Transverse colon (tissue), 4 donors: Measurements from ENCODE around the gene CADM1. TPM values are rescaled to one million over a fixed set of nuclear protein-coding genes. Genes with fewer than 3 reads are reported as not detected.

Source experiments
- DNase-seq: peaks from one replicate; pipeline ENCODE4 v3.0.0-alpha.2; 2019
- H3K27ac ChIP-seq, 4 donors: fragments of 200-600 bp; sonication (generic); 2 replicates each; pipeline ENCODE4 v1.5.1; 2016 to 2018; ENCODE audit warnings: inconsistent platforms in 4 of 4
- H3K27me3 ChIP-seq: fragments of 200-600 bp; sonication (generic); 2 replicates; pipeline ENCODE4 v1.5.1; 2017; ENCODE audit warnings: inconsistent platforms
- H3K36me3 ChIP-seq, 4 donors: fragments of 200-600 bp; sonication (generic); 2 replicates each; pipeline ENCODE4 v1.5.1; 2017 to 2019; ENCODE audit warnings: inconsistent platforms in 4 of 4
- H3K4me1 ChIP-seq, 4 donors: fragments of 200-600 bp; sonication (generic); 2 replicates each; pipeline ENCODE4 v1.5.1; 2017 to 2020; ENCODE audit warnings: inconsistent platforms in 4 of 4
- H3K4me3 ChIP-seq, 4 donors: fragments of 200-600 bp; sonication (generic); 1 replicate in 1 of 4; 2 replicates in 3 of 4; pipeline versions ENCODE4 v1.5.1 to v1.6.1; 2017 to 2019; ENCODE audit warnings: inconsistent platforms in 4 of 4
- H3K9me3 ChIP-seq, 2 donors: fragments of 200-600 bp; sonication (generic); 2 replicates each; pipeline ENCODE4 v1.5.1; 2017 to 2019; ENCODE audit warnings: inconsistent platforms in 2 of 2
- EP300 ChIP-seq: sonication (generic); formaldehyde crosslinking; IDR thresholded peaks from one replicate; pipeline ENCODE4 v1.6.1; 2017; ENCODE audit warnings: antibody characterized with exemption, low read depth
- POLR2A ChIP-seq: fragments of 450-650 bp; IDR thresholded peaks from one replicate; pipeline ENCODE4 v1.6.1; 2016; ENCODE audit warnings: antibody characterized with exemption, mild to moderate bottlenecking, moderate library complexity
- POLR2AphosphoS5 ChIP-seq, 3 donors: sonication (generic); formaldehyde crosslinking; IDR thresholded peaks; one replicate each; pipeline ENCODE4 v1.6.1; 2016; ENCODE audit warnings: antibody characterized with exemption in 3 of 3
- WGBS, 2 donors: methylation state at CpG; one replicate each; pipeline ENCODE4 v1.1.5; 2018; ENCODE audit warnings: low coverage in 1 of 2; 5-methylcytosine and 5-hydroxymethylcytosine counted together
- in situ Hi-C, 4 donors: fragments of 200-750 bp; cut with MboI; loops; one replicate each; pipeline versions ENCODE4 v1.15.0 to v1.15.1; 2017; ENCODE audit warnings: low sequenced_read_pairs in 3 of 4, low pct_ligation_motif_present in 1 of 4, low pct_unique_long_range_greater_than_20kb in 1 of 4
- intact Hi-C: fragments of 100-400 bp; cut with DNase I; formaldehyde crosslinking; loops from one replicate; pipeline ENCODE4 v1.15.1; 2023; ENCODE audit warnings: low total_unique reads
- total RNA-seq, 4 donors: library from RNA; depleted of rRNA; stranded (reverse); fragments of >200 nt; gene quantifications; one replicate each; pipeline ENCODE4 v1.1.0, GENCODE V29; 2016
- TF ChIP-seq, protein P1 (sequence below), 5 experiments: fragments of 200-600 bp in 3 of 5; fragments of 450-650 bp in 2 of 5; sonication (generic) in 3 of 5; IDR thresholded peaks; 1 replicate in 2 of 5; 2 replicates in 3 of 5; pipeline ENCODE4 v1.5.1; 2016 to 2017; ENCODE audit warnings: antibody characterized with exemption in 5 of 5, inconsistent platforms in 3 of 5, mild to moderate bottlenecking in 2 of 5, moderate library complexity in 1 of 5

CADM1 gene
- total RNA-seq, 4 donors from 2014 or later, result 2.8 to 6.4 (median 3.7) TPM

DNA sequence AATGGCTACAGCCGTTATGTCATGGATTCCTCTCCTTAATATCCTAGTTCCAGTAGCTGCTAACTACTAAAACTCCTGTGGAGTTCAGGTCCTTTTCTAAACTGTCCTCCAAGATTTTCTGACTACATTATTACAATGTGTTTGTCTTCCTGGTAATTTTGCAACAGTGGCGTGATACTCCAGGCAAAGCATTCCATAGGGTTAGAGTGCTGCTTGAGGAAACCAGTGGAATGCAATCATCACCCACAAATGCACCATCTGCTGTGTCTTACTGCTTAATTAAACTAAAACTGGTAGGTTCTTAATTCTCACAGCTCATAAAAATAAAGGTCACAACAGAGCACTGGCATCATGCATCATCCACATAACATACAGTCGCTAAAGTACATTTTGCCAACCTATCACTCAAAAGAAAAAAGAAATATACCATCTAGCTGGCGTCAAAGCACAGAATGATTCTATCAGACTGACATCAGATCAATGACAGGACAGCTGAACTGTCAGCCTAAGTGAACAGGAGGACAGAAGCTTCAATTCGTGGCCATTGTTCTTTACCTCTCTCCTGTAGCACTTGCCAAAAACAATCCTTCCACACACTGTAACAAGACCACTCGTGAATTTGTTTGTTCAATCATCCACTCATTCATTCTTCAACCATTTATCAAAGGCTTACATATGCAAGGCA, 182.5 kb downstream of the CADM1 start:
- in situ Hi-C loops, result loop anchor here in 1 of 4 donors (10.0 kb wide), 1 partner anchor 953 kb away; no protein-coding TSS in a partner anchor
- DNase-seq, result no peak
- Histone ChIP-seq H3K27me3 (no peaks in the 10 kb centered on the region), H3K9me3 (no peaks in the 10 kb centered on the region), H3K27ac (no peak overlapping the region), H3K36me3 (no peaks in the 10 kb centered on the region), H3K4me1 (peaks cover 0 to 7% (median 3%) of the 10 kb centered on the region in 4 donors), H3K4me3 (no peak overlapping the region)
- 77 to 78% methylated on average over 5 to 6 of the region's 6 CpGs for WGBS, 2 donors
- no peak for TF ChIP-seq POLR2AphosphoS5 (IDR thresholded peaks at IDR 0.05)
- no peak for TF ChIP-seq EP300
- TF ChIP-seq, protein P1, sequence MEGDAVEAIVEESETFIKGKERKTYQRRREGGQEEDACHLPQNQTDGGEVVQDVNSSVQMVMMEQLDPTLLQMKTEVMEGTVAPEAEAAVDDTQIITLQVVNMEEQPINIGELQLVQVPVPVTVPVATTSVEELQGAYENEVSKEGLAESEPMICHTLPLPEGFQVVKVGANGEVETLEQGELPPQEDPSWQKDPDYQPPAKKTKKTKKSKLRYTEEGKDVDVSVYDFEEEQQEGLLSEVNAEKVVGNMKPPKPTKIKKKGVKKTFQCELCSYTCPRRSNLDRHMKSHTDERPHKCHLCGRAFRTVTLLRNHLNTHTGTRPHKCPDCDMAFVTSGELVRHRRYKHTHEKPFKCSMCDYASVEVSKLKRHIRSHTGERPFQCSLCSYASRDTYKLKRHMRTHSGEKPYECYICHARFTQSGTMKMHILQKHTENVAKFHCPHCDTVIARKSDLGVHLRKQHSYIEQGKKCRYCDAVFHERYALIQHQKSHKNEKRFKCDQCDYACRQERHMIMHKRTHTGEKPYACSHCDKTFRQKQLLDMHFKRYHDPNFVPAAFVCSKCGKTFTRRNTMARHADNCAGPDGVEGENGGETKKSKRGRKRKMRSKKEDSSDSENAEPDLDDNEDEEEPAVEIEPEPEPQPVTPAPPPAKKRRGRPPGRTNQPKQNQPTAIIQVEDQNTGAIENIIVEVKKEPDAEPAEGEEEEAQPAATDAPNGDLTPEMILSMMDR (IDR thresholded peaks at IDR 0.05), result no peak
- no peak for TF ChIP-seq POLR2A
- intact Hi-C loops, result loop anchor here (5.0 kb wide), 1 partner anchor 461 kb away; no protein-coding TSS in a partner anchor

DNA sequence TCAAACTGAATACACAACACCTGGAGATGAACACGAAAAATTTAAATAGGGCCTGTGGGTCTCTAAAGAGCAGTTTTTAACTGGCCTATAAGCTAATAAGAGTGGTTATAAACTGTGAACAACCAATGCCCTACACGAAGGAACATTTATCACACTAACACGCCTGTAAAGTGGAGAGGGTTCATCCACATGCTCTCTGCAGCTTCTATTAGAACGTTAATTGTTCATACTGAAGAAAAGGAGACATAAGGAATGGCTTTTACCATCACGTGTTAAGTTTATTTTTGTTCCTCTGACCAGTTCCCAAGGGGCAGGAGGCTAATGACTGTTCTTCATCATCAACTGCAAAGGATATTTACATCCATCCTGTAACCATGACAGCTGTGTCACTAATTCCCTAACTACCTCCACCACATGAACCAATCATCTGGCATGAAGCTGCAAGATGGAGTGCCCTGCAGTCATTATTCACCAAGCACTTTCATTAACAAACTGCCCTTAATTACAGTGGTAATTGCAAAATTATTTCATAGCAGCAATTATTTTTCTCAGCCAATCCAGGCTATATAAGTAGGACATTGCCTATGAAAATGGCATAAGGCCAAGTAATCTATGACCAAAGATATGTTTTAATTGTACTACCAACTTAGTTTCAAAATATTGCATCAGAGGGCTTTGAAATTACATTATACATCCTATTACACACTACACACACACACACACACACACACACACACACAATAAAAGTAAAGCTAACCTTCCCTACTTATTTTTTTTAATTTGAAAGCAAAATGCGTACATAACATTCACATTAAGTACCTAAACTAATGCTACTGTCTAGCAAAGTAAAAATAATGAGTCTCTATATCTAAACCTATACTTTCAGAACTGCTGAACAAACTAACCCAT, 186.7 kb downstream of the CADM1 start:
- Histone ChIP-seq H3K27ac (no peak overlapping the region), H3K4me3 (no peak overlapping the region), H3K27me3 (no peaks in the 10 kb centered on the region), H3K4me1 (peaks cover 0 to 5% (median 2%) of the 10 kb centered on the region in 4 donors), H3K9me3 (no peaks in the 10 kb centered on the region), H3K36me3 (no peaks in the 10 kb centered on the region)
- intact Hi-C loops, result no loop called here
- TF ChIP-seq, protein P1 (IDR thresholded peaks at IDR 0.05), result no peak
- TF ChIP-seq POLR2A, result no peak
- no peak for TF ChIP-seq POLR2AphosphoS5 (IDR thresholded peaks at IDR 0.05)
- no peak for TF ChIP-seq EP300
- 66 to 67% methylated on average over 5 to 6 of the region's 6 CpGs for WGBS, 2 donors
- in situ Hi-C loops, result no loop called here
- DNase-seq, result no peak

DNA sequence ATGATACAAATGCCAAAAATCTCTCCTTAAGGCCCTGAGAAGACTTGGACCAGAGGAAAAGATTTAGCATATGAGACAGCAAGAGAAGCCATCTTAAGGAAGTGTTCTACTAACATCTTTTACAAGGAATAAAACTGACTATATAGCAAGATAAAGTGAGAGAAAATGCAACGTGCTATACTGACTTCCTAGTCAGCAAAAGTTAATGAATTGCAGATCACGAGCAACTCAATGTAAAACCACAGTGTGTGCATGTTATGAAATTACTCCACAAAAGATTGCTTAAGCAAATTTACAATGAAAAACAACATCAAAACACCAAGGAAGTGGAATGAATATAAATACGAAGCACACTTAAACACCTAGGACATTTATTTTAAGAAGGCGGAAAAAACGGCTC, 187.5 kb downstream of the CADM1 start:
- no peaks in the 10 kb centered on the region for H3K9me3 ChIP-seq
- intact Hi-C loops (no loop called here), in situ Hi-C loops (no loop called here)
- H3K36me3 ChIP-seq, result no peaks in the 10 kb centered on the region
- H3K4me3 ChIP-seq, result no peak overlapping the region
- no peak for TF ChIP-seq POLR2A
- TF ChIP-seq, protein P1 (IDR thresholded peaks at IDR 0.05), result no peak
- no peak for TF ChIP-seq POLR2AphosphoS5 (IDR thresholded peaks at IDR 0.05)
- no peak for TF ChIP-seq EP300
- no peak overlapping the region for H3K27ac ChIP-seq
- peaks cover 0 to 5% (median 2%) of the 10 kb centered on the region in 4 donors for H3K4me1 ChIP-seq
- no peak for DNase-seq
- WGBS, 2 donors, result 47 to 53% methylated on average over 5 of the region's 5 CpGs
- H3K27me3 ChIP-seq, result no peaks in the 10 kb centered on the region

DNA sequence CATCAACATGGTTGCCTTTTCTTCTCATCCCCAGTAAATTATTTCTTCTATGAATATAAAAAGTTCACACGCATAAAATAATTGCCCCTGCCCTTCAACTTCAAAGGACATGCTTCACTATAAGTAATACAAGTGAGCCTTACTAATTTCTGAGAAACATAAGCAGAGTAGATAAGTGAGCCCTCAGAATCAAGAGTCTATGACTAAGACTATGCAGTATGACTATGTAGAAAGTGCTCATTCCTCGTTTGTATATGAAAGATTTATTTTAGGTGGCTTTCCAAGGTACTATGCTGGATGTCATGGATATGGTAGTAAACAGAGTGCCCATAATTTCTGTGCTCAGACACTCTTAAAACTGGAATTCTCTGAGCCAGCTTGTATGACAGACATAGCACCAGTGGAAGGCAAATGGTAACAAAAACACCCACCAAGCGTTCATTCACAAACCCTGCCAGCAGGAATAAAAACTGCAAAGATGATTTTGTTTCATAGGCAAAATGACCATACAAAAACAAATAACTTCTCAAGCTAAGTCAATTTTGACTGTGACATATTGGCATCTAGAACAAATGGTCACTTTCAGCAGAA, 189.8 kb downstream of the CADM1 start:
- Histone ChIP-seq H3K4me3 (no peak overlapping the region), H3K4me1 (peaks cover 0 to 5% (median 2%) of the 10 kb centered on the region in 4 donors), H3K27ac (no peak overlapping the region), H3K27me3 (no peaks in the 10 kb centered on the region), H3K9me3 (no peaks in the 10 kb centered on the region), H3K36me3 (no peaks in the 10 kb centered on the region)
- WGBS, 2 donors, result 66 to 70% methylated on average over 3 of the region's 3 CpGs
- intact Hi-C loops, result no loop called here
- in situ Hi-C loops, result no loop called here
- DNase-seq, result no peak
- no peak for TF ChIP-seq POLR2A
- TF ChIP-seq, protein P1 (IDR thresholded peaks at IDR 0.05), result no peak
- no peak for TF ChIP-seq POLR2AphosphoS5 (IDR thresholded peaks at IDR 0.05)
- TF ChIP-seq EP300, result no peak
